Fibroblast of skin of left quadriceps (primary cell): ENCODE measurements around the gene TREH.

ENCODE experiments used
- DNase-seq, 2 experiments: peaks; one replicate each; pipeline ENCODE4 v3.0.0-alpha.2; 2013; ENCODE audit warnings: low read depth in 2 of 2

Gene TREH

DNA sequence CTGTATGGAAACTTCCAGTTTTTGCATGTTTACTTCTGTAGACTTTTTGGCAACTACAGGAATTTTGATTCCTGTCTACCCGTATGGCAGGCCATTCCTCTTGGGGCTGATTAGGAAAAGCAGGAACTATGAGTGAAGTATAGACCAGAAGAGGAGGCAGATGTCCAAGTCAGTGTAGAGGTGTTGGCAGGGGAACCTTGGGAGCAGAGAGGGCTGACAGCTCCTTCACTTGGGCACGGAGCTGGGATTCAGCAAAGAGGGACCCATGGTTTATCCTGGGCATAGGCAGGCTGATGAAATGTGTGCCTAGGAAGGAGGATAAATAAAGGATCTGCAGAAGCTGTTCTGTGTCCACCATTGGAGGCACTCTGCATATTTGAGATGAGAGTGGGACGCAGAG lies 33.1 kb downstream of the TREH start:
- DNase-seq: no peak

DNA sequence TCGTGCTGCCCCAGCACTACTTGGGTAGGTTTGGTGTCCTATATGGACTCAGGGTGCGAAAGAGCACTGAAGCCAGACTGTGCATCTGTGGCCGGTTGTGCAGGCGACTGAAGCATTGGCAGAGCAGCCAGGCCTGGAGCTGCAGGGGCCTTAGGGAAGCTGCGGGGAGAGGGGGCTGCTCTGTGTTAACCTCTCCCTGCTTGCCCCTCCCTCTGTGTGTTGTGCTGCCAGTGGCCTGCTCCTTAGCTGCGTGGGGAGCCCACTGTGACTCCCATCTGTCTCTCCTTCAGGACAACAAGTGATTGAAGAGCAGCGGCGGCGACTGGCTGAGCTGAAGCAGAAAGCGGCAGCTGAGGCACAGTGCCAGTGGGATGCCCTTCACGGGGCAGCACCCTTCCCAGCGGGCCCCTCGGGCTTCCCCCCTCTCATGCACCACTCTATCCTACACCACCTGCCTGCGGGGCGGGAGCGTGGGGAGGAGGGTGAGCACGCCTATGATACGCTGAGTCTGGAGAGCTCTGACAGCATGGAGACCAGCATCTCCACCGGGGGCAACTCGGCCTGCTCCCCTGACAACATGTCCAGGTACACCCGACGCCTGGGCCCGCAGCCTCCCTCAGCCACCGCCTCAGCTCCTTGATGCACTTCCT lies 34.3 kb downstream of the TREH start:
- no peak for DNase-seq

DNA sequence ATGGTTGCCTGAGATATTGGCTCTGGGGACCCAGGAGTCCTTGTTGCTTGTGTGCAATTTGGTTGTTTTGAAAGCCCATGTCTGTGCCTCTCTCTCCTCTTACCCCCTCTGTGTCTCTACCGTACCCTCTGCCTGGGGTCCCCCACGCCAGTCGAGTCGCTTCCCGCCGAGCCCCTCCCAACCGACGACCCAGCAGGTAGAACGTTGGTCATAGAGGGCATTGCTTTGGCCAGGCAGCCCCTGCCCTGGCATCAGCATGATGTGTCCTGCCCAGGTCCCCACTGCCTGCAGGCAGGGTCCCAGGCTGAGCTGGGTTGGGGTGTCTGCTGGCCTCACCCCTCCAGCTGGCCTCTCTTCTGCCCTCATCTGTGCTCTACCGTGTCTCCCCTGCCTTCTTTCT lies 35.0 kb downstream of the TREH start:
- DNase-seq: no peak

GRCh38 chr11:118643995-118644345 lies 35.5 kb downstream of the TREH start:
- DNase-seq: no peak

DNA sequence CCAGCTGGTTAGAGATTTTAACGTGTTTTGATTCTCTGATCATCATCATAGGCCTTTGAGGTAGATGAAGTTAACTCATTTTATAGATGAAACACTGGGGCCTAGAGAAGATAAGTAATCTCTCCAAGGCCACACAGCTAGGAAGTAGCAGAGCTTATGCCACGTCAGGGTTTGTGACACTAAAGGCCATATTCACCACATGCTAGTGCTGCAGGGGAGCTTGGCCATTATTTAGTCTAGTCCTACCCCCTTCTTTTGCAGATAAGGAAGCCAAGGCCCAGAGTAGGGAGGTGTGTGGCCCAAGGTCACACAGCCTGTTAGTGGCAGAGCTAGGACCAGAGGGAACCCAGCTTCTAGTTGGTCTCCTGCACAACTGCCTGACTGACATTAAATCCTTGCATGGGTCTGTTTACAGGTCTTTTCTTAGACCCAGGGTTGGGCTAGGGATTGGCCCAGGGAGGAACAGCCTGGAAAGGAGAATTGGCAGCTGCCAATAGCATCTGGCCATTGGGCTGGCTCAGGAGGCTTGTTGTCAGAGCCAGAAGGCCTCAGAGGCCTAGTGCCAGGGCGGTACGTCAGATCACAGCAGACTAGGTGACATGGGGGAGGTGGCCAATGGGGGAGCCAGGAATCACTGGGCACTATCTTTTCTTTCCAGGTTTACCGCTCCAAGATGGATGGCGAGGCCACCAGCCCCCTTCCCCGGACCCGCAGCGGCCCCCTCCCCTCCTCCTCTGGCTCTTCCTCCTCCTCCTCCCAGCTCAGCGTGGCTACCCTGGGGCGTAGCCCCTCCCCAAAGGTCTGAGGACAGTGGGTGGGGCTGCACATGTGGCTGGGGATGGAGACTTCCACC lies 36.1 kb downstream of the TREH start:
- DNase-seq: no peak

GRCh38 chr11:118641397-118642019 lies 37.9 kb downstream of the TREH start:
- no peak for DNase-seq

DNA sequence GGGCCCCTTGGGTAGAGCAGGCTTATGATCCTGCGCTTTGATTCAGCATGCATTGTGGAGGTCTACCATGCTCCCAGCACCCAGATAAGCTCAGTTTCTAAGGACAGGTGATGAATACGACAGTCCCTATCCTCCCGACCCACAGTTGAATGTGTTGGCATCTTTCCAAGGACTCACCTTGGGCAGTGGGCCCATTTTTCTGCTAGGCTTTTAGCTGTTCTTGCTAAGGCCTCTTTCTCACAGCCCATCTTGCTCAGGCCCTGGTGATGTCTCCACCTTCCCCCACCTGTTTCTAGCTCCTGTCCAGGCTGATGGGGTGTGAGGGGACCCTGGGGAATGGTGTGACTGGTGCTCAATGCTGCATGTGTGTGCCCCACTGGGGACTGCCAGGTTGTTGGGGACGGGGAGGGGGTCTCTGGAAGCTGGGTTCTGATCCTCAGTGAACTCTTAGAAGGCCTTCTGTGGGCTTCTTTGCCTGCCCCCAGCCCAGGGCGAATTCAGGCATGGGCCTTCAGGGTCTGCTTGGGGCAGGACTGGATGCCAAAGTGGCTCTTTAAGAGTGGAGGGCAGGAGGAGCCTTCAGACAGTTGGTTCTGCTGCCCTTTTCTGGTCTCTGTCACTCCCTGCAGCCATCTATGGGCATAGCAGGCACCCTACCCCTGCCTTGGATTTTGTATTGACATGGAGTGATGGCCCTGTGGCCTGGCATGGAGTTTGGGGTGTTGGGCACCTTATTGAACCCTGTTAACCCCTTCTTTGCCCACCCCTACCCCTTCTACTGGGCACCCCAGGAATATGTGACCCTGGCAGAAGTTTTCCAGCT lies 38.9 kb downstream of the TREH start:
- no peak for DNase-seq

- DNase-seq: no peak
Observed at GRCh38 chr11:118639899-118640298, 39.6 kb downstream of the TREH start.

- DNase-seq: no peak
Observed at GRCh38 chr11:118638726-118639125, 40.7 kb downstream of the TREH start.

DNA sequence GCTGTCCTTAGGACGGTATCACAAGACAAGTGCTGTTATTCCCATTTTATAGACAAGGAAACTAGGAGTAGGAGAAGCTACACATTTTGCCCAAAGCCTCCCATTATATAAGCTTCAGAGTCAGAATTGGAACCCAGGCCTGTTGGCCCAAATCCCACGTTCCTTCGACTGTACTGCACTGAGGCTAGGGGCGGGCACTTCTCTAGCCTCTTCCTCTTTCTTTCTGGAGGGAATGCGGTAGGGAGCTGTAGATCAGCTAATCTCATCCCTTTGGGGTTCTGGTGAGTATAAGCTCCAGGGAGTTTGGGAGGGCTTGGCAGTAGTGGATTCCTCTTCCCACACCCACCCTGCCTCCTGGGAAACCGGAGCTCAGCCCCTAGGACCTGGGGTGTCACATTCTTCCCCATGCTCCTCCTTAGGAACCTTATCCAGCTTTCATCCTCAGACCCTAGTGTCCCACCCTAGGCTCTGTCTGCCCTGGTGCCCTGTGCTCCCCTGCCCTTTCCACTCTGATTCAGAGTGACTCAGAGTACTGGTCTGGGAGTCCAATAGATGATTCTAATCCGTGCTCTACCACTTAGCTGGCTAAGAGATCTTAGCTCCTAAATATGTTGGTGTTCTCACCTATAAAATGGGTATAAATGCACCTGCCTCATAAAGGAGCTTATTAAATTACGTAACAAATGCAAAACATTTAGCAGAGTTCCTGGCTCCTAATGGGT lies 42.7 kb downstream of the TREH start:
- DNase-seq: no peak

GRCh38 chr11:118635642-118636041 lies 43.8 kb downstream of the TREH start:
- DNase-seq: no peak

DNA sequence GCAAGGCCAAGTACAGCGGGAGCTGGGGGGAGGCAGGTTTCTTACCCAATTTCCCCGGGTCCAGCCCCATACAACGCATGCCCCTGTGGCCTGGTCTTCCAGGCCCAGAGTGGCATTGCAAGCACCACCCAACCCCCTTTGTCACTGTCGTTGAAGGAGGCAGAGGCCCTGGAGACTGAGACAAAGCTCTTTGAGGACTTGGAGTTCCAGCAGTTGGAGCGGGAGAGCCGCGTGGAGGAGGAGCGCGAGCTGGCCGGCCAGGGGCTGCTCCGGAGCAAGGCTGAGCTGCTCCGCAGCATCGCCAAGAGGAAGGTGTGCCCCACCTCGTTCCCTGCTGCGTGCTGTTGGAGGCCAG lies 44.2 kb downstream of the TREH start:
- DNase-seq: no peak

DNA sequence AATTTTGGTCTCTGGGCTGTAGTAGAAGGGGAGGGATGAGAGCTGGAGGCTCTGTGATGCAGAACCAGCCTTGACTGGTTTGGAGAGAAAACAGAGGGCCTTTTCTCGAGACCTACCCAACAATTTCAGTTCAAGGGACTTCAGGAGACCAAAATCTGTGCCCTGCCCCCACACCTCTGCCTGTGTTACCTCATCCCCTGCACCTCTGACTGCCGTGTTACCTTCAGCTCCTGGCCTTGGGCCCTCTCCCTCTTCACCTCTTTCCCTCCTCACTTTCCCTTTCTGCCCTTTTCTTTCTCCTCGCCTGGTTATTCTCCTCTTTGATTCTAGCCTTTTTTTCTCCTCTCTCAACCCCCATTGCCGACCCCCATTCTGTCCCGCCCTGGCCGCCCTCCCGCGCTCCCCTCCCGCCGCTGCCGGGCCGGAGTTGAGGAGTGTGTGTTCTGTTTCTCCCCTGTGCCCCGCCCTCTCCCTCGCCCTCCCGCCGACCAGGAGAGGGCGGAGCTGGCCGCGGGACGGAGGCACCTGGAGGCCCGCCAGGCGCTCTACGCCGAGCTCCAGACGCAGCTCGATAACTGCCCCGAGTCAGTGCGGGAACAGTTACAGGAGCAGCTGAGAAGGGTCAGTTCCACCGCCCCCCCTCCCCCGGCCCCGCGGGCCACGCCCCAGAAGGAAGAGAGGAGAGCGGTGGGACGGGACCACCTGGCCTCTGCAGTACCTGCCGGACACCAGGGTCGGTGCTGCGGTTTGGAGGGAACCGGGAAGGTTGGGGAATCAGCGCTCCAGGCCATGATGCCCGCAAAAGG lies 44.8 kb downstream of the TREH start:
- DNase-seq: no peak

DNA sequence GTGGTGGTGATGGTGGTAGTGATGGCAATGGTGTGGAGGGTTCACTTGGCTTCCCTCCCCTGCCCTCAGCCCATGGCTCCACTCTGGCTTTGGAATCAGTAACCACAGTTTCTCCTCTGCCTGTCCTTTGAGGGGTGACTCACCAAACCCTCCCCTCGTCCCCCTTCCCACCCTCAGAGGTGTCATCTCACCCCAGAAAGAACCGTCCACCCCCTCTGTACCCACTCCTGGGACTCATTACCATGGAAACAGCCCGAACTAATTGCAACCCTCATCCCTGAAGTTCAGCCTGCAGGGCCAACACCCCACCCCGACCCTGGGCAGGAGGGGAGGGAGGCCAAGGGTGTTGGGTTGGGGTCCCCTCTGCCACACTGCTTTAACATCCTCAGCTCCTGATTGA lies 45.5 kb downstream of the TREH start:
- DNase-seq: no peak

GRCh38 chr11:118633319-118633690 lies 46.1 kb downstream of the TREH start:
- no peak for DNase-seq

DNA sequence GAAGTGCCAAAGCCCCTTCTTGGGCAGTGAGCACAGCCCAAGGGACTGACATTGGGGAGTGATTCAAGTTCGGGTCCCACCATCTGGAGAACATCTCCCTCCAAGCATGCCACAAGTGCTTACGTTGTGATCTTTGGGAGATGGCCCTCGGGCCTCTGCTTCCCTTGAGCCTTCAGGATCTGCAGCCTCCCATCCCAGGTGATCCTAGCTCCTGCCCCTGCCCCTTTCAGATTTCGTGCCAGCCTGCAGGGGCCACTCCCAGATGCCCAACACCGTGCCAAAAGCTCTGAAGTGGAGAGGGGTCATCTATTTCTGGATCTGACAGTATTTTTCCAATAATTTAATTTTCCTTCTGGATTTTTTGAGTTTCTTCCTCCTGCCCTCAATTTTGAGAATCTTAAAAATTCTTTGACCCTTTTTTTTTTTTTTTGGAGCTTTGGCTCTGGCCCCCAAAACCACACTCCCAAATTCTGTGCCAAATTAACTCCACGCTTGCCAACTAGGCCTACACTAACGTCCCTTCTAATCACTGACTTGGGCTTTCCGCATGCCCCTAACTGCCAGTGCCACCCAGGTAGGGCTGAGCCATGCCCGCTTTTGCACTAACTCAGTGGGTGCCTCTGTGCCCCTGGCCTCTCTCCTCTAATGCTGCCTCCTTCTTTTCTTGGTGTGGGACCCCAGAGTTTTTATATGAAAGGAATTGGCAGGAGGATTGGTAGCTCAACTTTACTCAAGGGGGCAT lies 46.7 kb downstream of the TREH start:
- no peak for DNase-seq

- no peak for DNase-seq
Observed at GRCh38 chr11:118631142-118631909, 48.1 kb downstream of the TREH start.

DNA sequence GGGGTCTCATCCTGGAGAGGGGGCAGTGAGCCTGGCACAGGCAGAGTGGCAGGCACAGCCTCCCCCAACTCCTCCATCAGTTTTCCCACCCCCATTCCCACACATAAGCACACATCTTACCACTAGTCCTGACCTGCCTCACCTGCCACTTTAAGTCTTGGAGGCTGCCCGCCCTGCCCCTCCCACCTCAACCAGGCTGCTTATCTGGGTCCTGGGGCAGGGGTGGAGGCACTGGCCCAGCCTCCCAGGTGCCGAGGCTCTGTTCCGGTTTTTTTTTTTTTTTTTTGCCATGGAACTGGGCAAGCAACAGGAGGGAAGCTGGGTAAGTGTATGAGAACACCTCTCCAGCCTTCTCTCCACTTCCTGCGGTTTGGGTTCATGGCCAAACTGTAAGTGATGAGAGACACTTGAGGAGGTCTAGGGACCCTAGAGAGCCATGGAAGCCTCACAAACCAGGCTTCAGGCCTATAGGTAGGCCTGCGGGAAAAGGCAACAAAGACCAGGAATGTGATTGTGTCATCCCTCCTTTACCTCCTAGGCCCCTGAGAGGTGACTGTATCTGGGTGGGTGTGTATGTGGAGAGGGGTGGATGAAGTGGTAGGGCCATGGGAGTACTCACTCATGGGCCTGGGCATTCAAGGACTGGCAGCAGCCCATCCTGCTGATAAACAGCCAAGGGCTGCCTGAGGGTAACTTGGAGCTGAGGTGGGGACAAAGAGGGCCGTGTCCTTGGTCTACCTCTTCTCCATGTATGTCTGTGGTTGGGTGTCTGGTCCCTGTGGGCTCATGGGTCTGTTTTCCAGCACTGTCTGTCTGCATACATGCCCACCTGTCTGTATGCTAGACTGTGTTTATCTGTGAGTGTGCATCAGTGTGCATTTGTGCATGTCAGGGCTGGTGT lies 49.4 kb downstream of the TREH start:
- DNase-seq: no peak
